NCI-H2029 (cell line): Measurements from ENCODE around the gene SNX25.

Source experiments
- DNase-seq: peaks from one replicate; lab custom pipeline; 2025; lab: John Stamatoyannopoulos, UW

SNX25 gene

GRCh38 chr4:185380320-185380719 lies 170.9 kb downstream of the SNX25 start:
- peak; percentile 47 for DNase-seq

- no peak for DNase-seq
Measured at GRCh38 chr4:185381288-185382196, 172.1 kb downstream of the SNX25 start.

GRCh38 chr4:185382754-185383153 lies 173.4 kb downstream of the SNX25 start:
- no peak for DNase-seq

DNA sequence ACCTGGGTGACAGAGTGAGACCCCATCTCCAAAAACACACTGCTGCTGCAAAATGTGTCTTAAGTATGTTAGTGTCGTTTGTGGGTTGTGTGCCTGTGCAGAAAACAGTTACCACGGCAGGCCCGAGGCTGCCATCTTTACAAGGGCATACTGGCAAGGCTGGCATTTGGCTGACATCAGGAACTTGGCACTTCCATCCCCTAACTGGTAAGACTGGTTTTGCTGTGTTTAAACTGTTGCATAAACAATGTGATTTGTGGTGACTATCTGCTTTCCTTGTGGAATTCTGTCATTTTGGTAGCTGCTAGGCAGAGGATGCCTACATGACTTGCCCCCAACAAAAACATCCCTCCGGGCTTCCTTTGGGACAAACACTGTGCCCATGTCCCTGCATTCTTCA lies 174.1 kb downstream of the SNX25 start:
- DNase-seq = peak; percentile 34

GRCh38 chr4:185384061-185384460 lies 174.7 kb downstream of the SNX25 start:
- DNase-seq = no peak

- no peak for DNase-seq
Measured at GRCh38 chr4:185384930-185385331, 175.5 kb downstream of the SNX25 start.

DNA sequence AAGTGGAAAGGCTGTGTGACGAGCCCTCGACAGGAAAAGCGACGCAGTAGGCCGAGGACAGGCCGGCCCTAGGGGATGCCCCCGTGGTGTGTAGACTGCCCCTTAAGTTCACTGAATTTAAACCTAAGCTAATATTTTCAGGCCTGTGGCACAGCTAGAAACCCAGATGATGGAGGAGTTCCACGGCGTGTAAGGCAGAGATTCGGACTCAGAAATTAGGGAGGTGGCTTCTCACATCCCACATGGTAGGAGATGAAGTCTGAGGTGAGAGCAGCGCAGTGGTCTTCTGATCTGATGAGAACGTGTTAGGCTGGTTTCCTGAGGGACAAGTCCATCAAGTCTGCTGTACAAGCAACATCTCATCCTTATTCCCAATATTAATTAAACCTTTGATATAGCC lies 178.6 kb downstream of the SNX25 start:
- DNase-seq = no peak

DNA sequence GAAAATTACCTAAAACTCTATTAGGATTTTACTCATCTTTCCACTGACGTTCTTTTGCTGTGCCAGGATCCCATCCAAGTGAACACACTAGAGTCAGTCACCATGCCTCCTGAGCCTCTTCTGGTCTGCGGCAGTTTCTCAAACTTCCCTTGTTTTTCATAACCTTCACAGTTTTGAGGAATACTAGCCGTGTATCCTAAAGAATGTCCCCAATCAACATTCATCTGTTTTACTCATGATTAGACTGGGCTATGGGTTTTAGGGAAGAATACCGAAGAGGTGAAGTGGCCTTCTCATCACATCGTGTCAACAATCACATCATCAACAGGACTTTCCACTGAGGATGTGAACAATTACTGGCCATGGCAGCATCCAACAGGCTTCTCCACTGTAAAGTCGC lies 181.5 kb downstream of the SNX25 start:
- DNase-seq = no peak

GRCh38 chr4:185392156-185392555 lies 182.8 kb downstream of the SNX25 start:
- DNase-seq = no peak

- DNase-seq = no peak
Measured at GRCh38 chr4:185394568-185395237, 185.3 kb downstream of the SNX25 start.

GRCh38 chr4:185395238-185395955 lies 186.0 kb downstream of the SNX25 start, which contains the start of gene LRP2BP:
TSS of gene LRP2BP (minus strand) at chr4:185395924. CDS start at chr4:185378186, 17,738 bp downstream.
- DNase-seq = no peak

GRCh38 chr4:185395956-185396723 lies 186.7 kb downstream of the SNX25 start:
- peak; percentile 90 for DNase-seq

GRCh38 chr4:185396724-185397385 lies 187.5 kb downstream of the SNX25 start, which contains the start of gene ANKRD37:
TSS of gene ANKRD37 (plus strand) at chr4:185396841. CDS start at chr4:185396924, 83 bp downstream.
- DNase-seq = peak; percentile 84

- no peak for DNase-seq
Measured at GRCh38 chr4:185398618-185399017, 189.2 kb downstream of the SNX25 start.

GRCh38 chr4:185399466-185399865 lies 190.1 kb downstream of the SNX25 start:
- DNase-seq = no peak

- no peak for DNase-seq
Measured at GRCh38 chr4:185404031-185404430, 194.6 kb downstream of the SNX25 start.

DNA sequence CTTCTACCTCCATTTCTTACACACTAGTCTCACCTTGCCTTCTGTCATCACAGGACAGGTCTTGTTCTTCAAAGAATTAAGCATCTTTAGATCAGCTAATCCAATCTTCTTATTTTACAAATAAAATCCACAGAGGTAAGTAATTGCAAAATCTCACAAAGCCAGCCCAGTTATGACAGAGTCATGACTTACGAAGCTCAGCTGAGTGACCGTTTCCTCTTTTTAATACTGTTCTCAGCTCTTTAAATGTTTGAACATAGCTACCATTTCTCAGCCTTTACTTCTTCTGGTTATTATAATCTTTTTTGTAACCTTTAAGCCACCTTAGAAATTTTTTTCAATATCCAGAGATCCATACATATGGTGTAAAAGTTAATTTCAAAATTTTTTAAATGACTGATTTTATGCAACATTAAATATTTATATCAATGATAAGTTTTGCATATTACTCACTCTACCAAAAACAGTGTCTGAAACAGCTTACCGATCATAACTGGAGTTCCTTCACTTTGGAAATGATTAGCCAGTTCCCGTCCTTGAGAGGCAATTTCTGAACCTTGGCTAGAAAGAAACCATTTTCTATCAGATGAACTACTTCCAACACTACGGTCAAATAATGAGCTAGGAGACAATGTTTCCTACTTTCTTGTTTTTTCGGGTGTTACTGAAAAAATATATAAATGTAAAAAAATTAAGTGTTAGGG lies 196.1 kb downstream of the SNX25 start:
- DNase-seq = no peak

- no peak for DNase-seq
Measured at GRCh38 chr4:185408432-185408831, 199.0 kb downstream of the SNX25 start.

DNA sequence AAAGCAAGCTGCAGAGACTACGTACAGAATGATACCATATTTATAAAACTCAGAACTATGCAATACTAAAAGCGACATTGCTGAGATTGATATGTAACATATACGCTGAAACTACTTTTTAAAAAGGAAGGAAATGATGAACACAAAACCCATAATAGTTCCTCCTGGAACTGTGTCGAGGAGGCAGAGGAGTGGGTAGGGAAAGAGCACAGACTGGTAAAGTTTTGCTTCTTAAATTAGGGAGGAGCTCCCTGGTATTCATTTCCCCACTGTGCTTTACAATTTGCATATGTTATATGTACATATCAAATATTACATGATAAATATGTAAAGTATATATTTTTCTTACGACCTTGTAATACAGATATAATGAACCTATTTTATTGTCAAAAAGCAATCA lies 202.5 kb downstream of the SNX25 start:
- no peak for DNase-seq

DNA sequence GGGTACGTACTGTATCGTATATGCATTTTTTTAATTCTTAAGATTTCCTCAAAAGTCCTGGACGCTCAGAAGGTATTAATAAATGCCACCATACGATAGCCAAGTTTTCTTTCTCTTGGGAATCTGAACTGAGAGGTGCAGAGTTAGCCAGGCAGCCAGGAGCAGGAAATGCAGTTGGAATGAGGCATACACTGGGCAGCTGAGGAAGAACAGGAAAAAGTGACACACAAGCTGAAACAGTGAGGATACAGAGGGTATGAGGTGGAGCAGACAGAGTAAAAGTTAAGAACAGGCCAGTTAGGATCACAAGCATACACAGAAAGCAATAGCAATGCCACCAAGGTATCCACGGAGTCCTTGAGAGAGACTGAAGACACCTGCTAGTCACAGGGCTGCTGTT lies 203.0 kb downstream of the SNX25 start:
- DNase-seq = no peak
